HepG2 (cell line): Measurements from ENCODE around the gene FAM219A.

Experiments
- CTCF ChIP-seq: sonication (generic); formaldehyde crosslinking; IDR thresholded peaks from 2 replicates; pipeline ENCODE4 v1.5.0; 2020; ENCODE audit warnings: mild to moderate bottlenecking, missing genetic modification reagents, moderate library complexity
- EP300 ChIP-seq, 3 experiments: sonication (generic) in 1 of 3; formaldehyde crosslinking in 1 of 3; IDR thresholded peaks; 2 replicates each; pipeline versions ENCODE4 v1.5.1 to v1.6.1; 2011 to 2020; ENCODE audit warnings: low read depth in 2 of 3, low read length in 2 of 3, borderline replicate concordance in 1 of 3, improper control_type of control experiment in 1 of 3, mild to moderate bottlenecking in 1 of 3, missing genetic modification reagents in 1 of 3, moderate library complexity in 1 of 3
- GATAD1 ChIP-seq: IDR thresholded peaks from 2 replicates; pipeline ENCODE4 v1.6.1; 2016; ENCODE audit warnings: missing genetic modification reagents, missing compliant biosample characterization

- no peak for TF ChIP-seq GATAD1
- no peak for TF ChIP-seq EP300 (IDR thresholded peaks at IDR 0.05; ENCODE audit: low read depth in 2 of 2, low read length in 2 of 2)
- no peak for TF ChIP-seq EP300 (CRISPR knock-in tag; IDR thresholded peaks at IDR 0.05; ENCODE audit: borderline replicate concordance)
- no peak for TF ChIP-seq CTCF
Observed at GRCh38 chr9:34458013-34458958, at the start of gene FAM219A, which contains the start of gene DNAI1.
